Stimulated activated naive CD4-positive, alpha-beta T cell (primary cell): ENCODE data around the gene INSR.
"Not testable (repeated sequence)": the region's sequence is repeated elsewhere in the genome, so short reads cannot be mapped to it uniquely, and the experiment has no call there.

ENCODE experiments used
- DNase-seq, 6 experiments: peaks; one replicate each; lab custom pipeline; 2025; lab: John Stamatoyannopoulos, UW

INSR gene

GRCh38 chr19:7224209-7224686 lies 70.0 kb downstream of the INSR start:
- no peak for DNase-seq

GRCh38 chr19:7223429-7223828 lies 70.8 kb downstream of the INSR start:
- DNase-seq: no peak

- DNase-seq: no peak
Observed at GRCh38 chr19:7219056-7219455, 75.2 kb downstream of the INSR start.

GRCh38 chr19:7217861-7218260 lies 76.4 kb downstream of the INSR start:
- DNase-seq: no peak

- DNase-seq: no peak
Observed at GRCh38 chr19:7216373-7216902, 77.8 kb downstream of the INSR start.

GRCh38 chr19:7215176-7215575 lies 79.0 kb downstream of the INSR start:
- no peak for DNase-seq

GRCh38 chr19:7214324-7215089 lies 79.7 kb downstream of the INSR start:
- no peak for DNase-seq

- no peak for DNase-seq
Observed at GRCh38 chr19:7213628-7214323, 80.4 kb downstream of the INSR start.

- DNase-seq: no peak
Observed at GRCh38 chr19:7211191-7211951, 82.8 kb downstream of the INSR start.

- no peak for DNase-seq
Observed at GRCh38 chr19:7210359-7210758, 83.9 kb downstream of the INSR start.

GRCh38 chr19:7209597-7210325 lies 84.5 kb downstream of the INSR start:
- not testable (repeated sequence) for DNase-seq

GRCh38 chr19:7209036-7209435 lies 85.2 kb downstream of the INSR start:
- not testable (repeated sequence) for DNase-seq

- no peak for DNase-seq
Observed at GRCh38 chr19:7203332-7203731, 90.9 kb downstream of the INSR start.

GRCh38 chr19:7202888-7203287 lies 91.3 kb downstream of the INSR start:
- no peak for DNase-seq

- no peak for DNase-seq
Observed at GRCh38 chr19:7200736-7201135, 93.5 kb downstream of the INSR start.

GRCh38 chr19:7199613-7200533 lies 94.3 kb downstream of the INSR start:
- no peak for DNase-seq

GRCh38 chr19:7197760-7198696 lies 96.2 kb downstream of the INSR start:
- peak; percentile 85 to 94 (median 88) for DNase-seq

GRCh38 chr19:7197119-7197759 lies 97.0 kb downstream of the INSR start:
- DNase-seq: peak; percentile 78 to 94 (median 84)

- no peak for DNase-seq
Observed at GRCh38 chr19:7196763-7197118, 97.5 kb downstream of the INSR start.
